Ecto neural progenitor cell (in vitro differentiated cells): ENCODE results near the gene PPP1R9A.

Experiments
- DNase-seq: peaks from one replicate; pipeline ENCODE4 v3.0.0-alpha.2; 2018; ENCODE audit warnings: low spot score

PPP1R9A gene

GRCh38 chr7:95035295-95035694 lies 127.9 kb downstream of the PPP1R9A start:
- no peak for DNase-seq

- DNase-seq: no peak
These were observed 133.6 kb downstream of the PPP1R9A start for GRCh38 chr7:95041031-95041430.

- no peak for DNase-seq
These were observed 138.0 kb downstream of the PPP1R9A start for GRCh38 chr7:95045236-95045923.

- no peak for DNase-seq
These were observed 139.3 kb downstream of the PPP1R9A start for GRCh38 chr7:95046494-95047240.

GRCh38 chr7:95047291-95047690 lies 139.9 kb downstream of the PPP1R9A start:
- no peak for DNase-seq

GRCh38 chr7:95052566-95053094 lies 145.2 kb downstream of the PPP1R9A start:
- no peak for DNase-seq

GRCh38 chr7:95054386-95054785 lies 147.0 kb downstream of the PPP1R9A start:
- DNase-seq: no peak

- DNase-seq: no peak
These were observed 147.9 kb downstream of the PPP1R9A start for GRCh38 chr7:95055295-95055694.

- DNase-seq: no peak
These were observed 148.8 kb downstream of the PPP1R9A start for GRCh38 chr7:95056107-95056739.

- no peak for DNase-seq
These were observed 149.5 kb downstream of the PPP1R9A start for GRCh38 chr7:95056901-95057300.

- DNase-seq: no peak
These were observed 152.5 kb downstream of the PPP1R9A start for GRCh38 chr7:95059842-95060313.

- DNase-seq: no peak
These were observed 155.5 kb downstream of the PPP1R9A start for GRCh38 chr7:95062901-95063300.

GRCh38 chr7:95066737-95067530 lies 159.5 kb downstream of the PPP1R9A start:
- DNase-seq: no peak

GRCh38 chr7:95088536-95089215 lies 181.3 kb downstream of the PPP1R9A start:
- DNase-seq: no peak

GRCh38 chr7:95089414-95090315 lies 182.3 kb downstream of the PPP1R9A start:
- no peak for DNase-seq

GRCh38 chr7:95092324-95092723 lies 184.9 kb downstream of the PPP1R9A start:
- no peak for DNase-seq

GRCh38 chr7:95095259-95095965 lies 188.0 kb downstream of the PPP1R9A start:
- no peak for DNase-seq

GRCh38 chr7:95095966-95096540 lies 188.7 kb downstream of the PPP1R9A start:
- no peak for DNase-seq

GRCh38 chr7:95097291-95097690 lies 189.9 kb downstream of the PPP1R9A start:
- DNase-seq: no peak
